GM12878 (cell line): ENCODE data around the gene KIF3A. TPM values are rescaled to one million over a fixed set of nuclear protein-coding genes. Genes with fewer than 3 reads are reported as not detected.
A peak's percentile ranks its signal among the peaks of the same experiment; 100 is the strongest.

Source experiments
- ATAC-seq: fragments of 200-7000 bp; cut with Tn5 transposase; 3 replicates; pipeline ENCODE4 v1.9.1; 2020; ENCODE audit warnings: mild to moderate bottlenecking, moderate library complexity
- BruUV-seq: library from RNA; stranded (reverse); fragments of 400-500 nt; replicated peaks from 2 replicates; lab custom pipeline; 2021; lab: Mats Ljungman, UMichigan
- CTCF ChIA-PET: fragments of 300-600 bp; sonication (Branson Sonifier 250); formaldehyde crosslinking; extraction: SDS; loops from one replicate; lab custom pipeline; 2021; ENCODE audit warnings: inconsistent platforms; lab: Yijun Ruan, JAX
- POLR2A ChIA-PET: fragments of 350-600 bp; formaldehyde crosslinking; extraction: SDS; loops from one replicate; lab custom pipeline; 2021; ENCODE audit warnings: inconsistent platforms; lab: Charles Lee
- RAD21 ChIA-PET: fragments of 300-600 bp; sonication (Branson Sonifier 250); formaldehyde crosslinking; loops from one replicate; lab custom pipeline; 2023; ENCODE audit warnings: antibody characterized with exemption; ENCODE audit not compliant: unreplicated experiment; lab: Charles Lee
- SMC1A ChIA-PET: fragments of 300-600 bp; sonication (Branson Sonifier 250); formaldehyde crosslinking; loops from one replicate; lab custom pipeline; 2023; ENCODE audit not compliant: unreplicated experiment, uncharacterized antibody; lab: Charles Lee
- DNase-seq: peaks from one replicate; pipeline ENCODE4 v3.0.0-alpha.2; 2011; ENCODE audit warnings: low read depth, low spot score
- FAIRE-seq: peaks from 3 replicates; lab custom pipeline; 2011; peaks lifted over from hg19 to GRCh38; lab: Jason Lieb, UNC
- H2AFZ ChIP-seq: 2 replicates; pipeline ENCODE4 v1.6.0; 2011; ENCODE audit warnings: low read depth, low read length, control low read depth; ENCODE audit not compliant: control insufficient read depth
- H3K27ac ChIP-seq: 2 replicates; pipeline ENCODE4 v1.5.1; 2011; ENCODE audit warnings: control low read depth; ENCODE audit not compliant: control insufficient read depth, insufficient read depth
- H3K27me3 ChIP-seq, 2 experiments: replicated peaks in 1 of 2; 2 replicates each; pipeline versions ENCODE4 v1.6.0 to v1.6.1; 2011; ENCODE audit warnings: low read length in 1 of 2; ENCODE audit not compliant: control insufficient read depth in 2 of 2, insufficient read depth in 2 of 2
- H3K36me3 ChIP-seq, 2 experiments: 2 replicates each; pipeline ENCODE4 v1.5.1; 2011; ENCODE audit warnings: low read length in 1 of 2; ENCODE audit not compliant: control insufficient read depth in 2 of 2, insufficient read depth in 2 of 2
- H3K4me1 ChIP-seq: 2 replicates; pipeline ENCODE4 v1.6.1; 2011; ENCODE audit warnings: mild to moderate bottlenecking, low read length, moderate library complexity, mixed read lengths; ENCODE audit not compliant: control insufficient read depth, insufficient read depth
- H3K4me2 ChIP-seq: 2 replicates; pipeline ENCODE4 v1.6.0; 2011; ENCODE audit warnings: control low read depth; ENCODE audit not compliant: control insufficient read depth, insufficient read depth
- H3K4me3 ChIP-seq: fragments of 200-600 bp; sonication (generic); 2 replicates; pipeline ENCODE4 v1.5.1; 2016
- H3K79me2 ChIP-seq: 2 replicates; pipeline ENCODE4 v1.6.0; 2011; ENCODE audit warnings: low read length; ENCODE audit not compliant: control insufficient read depth, insufficient read depth
- H3K9ac ChIP-seq: 2 replicates; pipeline ENCODE4 v1.8.0; 2011; ENCODE audit warnings: low read length, control low read depth, mixed read lengths; ENCODE audit not compliant: control insufficient read depth, insufficient read depth
- H3K9me3 ChIP-seq: replicated peaks from 3 replicates; pipeline ENCODE4 v1.5.1; 2011; ENCODE audit warnings: mild to moderate bottlenecking, low read length; ENCODE audit not compliant: control insufficient read depth, insufficient read depth
- H4K20me1 ChIP-seq: 2 replicates; pipeline ENCODE4 v1.6.0; 2011; ENCODE audit not compliant: control insufficient read depth, insufficient read depth
- ASH2L ChIP-seq: fragments of 300-600, 200-600 bp; sonication (generic); IDR thresholded peaks from 2 replicates; pipeline ENCODE4 v1.6.1; 2017; ENCODE audit warnings: low read depth, mild to moderate bottlenecking, borderline replicate concordance
- BHLHE40 ChIP-seq, 2 experiments: fragments of 450-650 bp in 1 of 2; IDR thresholded peaks; 2 replicates each; pipeline ENCODE4 v1.6.1; 2011 to 2017; ENCODE audit warnings: low read depth in 2 of 2, borderline replicate concordance in 1 of 2, improper control_type of control experiment in 1 of 2, low read length in 1 of 2, mild to moderate bottlenecking in 1 of 2
- CHD4 ChIP-seq: fragments of 200-600 bp; sonication (generic); IDR thresholded peaks from 2 replicates; pipeline ENCODE4 v1.6.1; 2016; ENCODE audit warnings: mild to moderate bottlenecking
- PRDM15 ChIP-seq: fragments of 450-650 bp; formaldehyde crosslinking; IDR thresholded peaks from 2 replicates; pipeline ENCODE4 v1.4.0; 2020; ENCODE audit warnings: mild to moderate bottlenecking, moderate library complexity
- SIX5 ChIP-seq: IDR thresholded peaks from 2 replicates; pipeline ENCODE4 v1.6.1; 2011; ENCODE audit warnings: mild to moderate bottlenecking, low read depth, low read length, moderate library complexity; ENCODE audit not compliant: severe bottlenecking
- WRNIP1 ChIP-seq: IDR thresholded peaks from 2 replicates; pipeline ENCODE4 v1.6.1; 2011; ENCODE audit warnings: low read depth, low read length, improper control_type of control experiment, borderline replicate concordance
- WGBS: methylation state at CpG from one replicate; pipeline ENCODE4 v1.1.6; 2016; ENCODE audit warnings: low lambda C conversion rate; ENCODE audit not compliant: insufficient replicate concordance, insufficient coverage; ENCODE audit errors: missing lambda C conversion rate; 5-methylcytosine and 5-hydroxymethylcytosine counted together
- in situ Hi-C: fragments of 300-500 bp; cut with MboI; formaldehyde crosslinking; loops from 9 replicates; pipeline ENCODE4 v1.14.3; 2018; ENCODE audit warnings: mixed read lengths
- intact Hi-C: fragments of 100-400 bp; cut with micrococcal nuclease; formaldehyde crosslinking; loops from one replicate; pipeline ENCODE4 v1.14.2; 2022; ENCODE audit not compliant: unreplicated experiment
- polyA plus RNA-seq, 11 experiments: library from polyadenylated mRNA; depleted of rRNA in 4 of 11; unstranded in 6 of 11; stranded (reverse) in 5 of 11; fragments of >200 nt; fragmentation: Nextera tagmentation in 4 of 11; fragmentation: Illumina TruSeq in 1 of 11; extraction: Ambion mirVana in 4 of 11; extraction: Trizol in 1 of 11; gene quantifications; 1 replicate in 1 of 11; 2 replicates in 10 of 11; pipeline versions ENCODE4 v1.2.1 to v1.2.3, GENCODE V29; 2011 to 2016; ENCODE audit warnings: inconsistent platforms in 2 of 11, missing spikeins in 2 of 11, low read depth in 1 of 11
- total RNA-seq, 4 experiments: library from RNA; depleted of rRNA in 3 of 4; stranded (reverse); fragments of >200 nt in 3 of 4; fragmentation: Illumina TruSeq in 1 of 4; extraction: Trizol in 1 of 4; gene quantifications; 2 replicates each; pipeline versions ENCODE4 v1.2.1 to v1.2.3, GENCODE V29; 2013 to 2021
- TF ChIP-seq, protein P1 (sequence below): fragments of 450-650 bp; conservative IDR thresholded peaks from 2 replicates; pipeline ENCODE4 v1.6.1; 2017; ENCODE audit warnings: mild to moderate bottlenecking, moderate library complexity
- TF ChIP-seq, protein P2 (sequence below): fragments of 450-650 bp; formaldehyde crosslinking; IDR thresholded peaks from 2 replicates; pipeline ENCODE4 v1.5.0; 2022; ENCODE audit warnings: mild to moderate bottlenecking, missing genetic modification characterization
- TF ChIP-seq, protein P3 (sequence below): IDR thresholded peaks from 2 replicates; pipeline ENCODE4 v1.6.1; 2012; ENCODE audit warnings: low read depth, low read length, improper control_type of control experiment

KIF3A gene
- total and polyA plus RNA-seq, 10 of the 15 experiments (the other 5 are each of a cell fraction or from before 2014, with no cell fraction given): 2.7 to 36.5 (median 10.0) TPM

DNA sequence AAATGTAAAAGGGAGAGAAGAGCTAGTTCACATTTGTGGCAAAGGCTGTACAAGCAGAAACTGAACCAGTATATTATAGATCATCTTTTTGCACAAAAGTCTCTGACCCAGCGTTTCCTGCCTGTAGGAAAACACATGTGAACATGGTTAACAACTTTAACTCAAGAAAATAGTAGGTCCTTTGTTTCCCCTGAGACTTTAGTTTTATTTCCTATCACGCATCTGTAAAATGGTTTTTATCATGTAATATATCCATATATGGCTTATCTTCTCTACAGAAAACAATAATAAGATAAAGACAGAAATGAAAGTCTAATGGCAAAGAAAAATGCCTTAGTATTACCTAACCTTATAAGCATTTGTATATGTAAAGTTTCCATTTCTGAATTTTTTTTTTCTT, 2.7 kb downstream of the KIF3A start:
- 98% methylated on average over 2 of the region's 2 CpGs for WGBS
- CTCF ChIA-PET: interaction anchor here (0.9 to 4.3 kb wide), 6 partner anchors 13 to 208 kb away, joined by 3 to 22 read pairs (median 4); partner anchors contain the start of gene CCNI2
- RAD21 ChIA-PET: interaction anchor here (1.2 to 2.4 kb wide), 5 partner anchors 12 to 86 kb away, joined by 4 to 12 read pairs (median 6); partner anchors contain the start of gene CCNI2
- no peak overlapping the region for H2AFZ ChIP-seq
- H3K4me2 ChIP-seq: peak overlapping the region; percentile 10; the same call in 1 of the 2 replicates
- intact Hi-C loops: loop anchor here (5.0 kb wide), 2 partner anchors 88 to 207 kb away; no protein-coding TSS in a partner anchor
- SMC1A ChIA-PET: interaction anchor here (0.8 to 6.1 kb wide), 10 partner anchors 16 to 208 kb away, joined by 3 to 52 read pairs (median 5); partner anchors contain the start of gene IL4
- no peak for ATAC-seq
- TF ChIP-seq ASH2L: no peak
- TF ChIP-seq BHLHE40 (IDR thresholded peaks at IDR 0.05; ENCODE audit: borderline replicate concordance in 1 of 2, low read depth in 2 of 2, low read length in 1 of 2): no peak
- TF ChIP-seq SIX5: no peak
- TF ChIP-seq, protein P1, sequence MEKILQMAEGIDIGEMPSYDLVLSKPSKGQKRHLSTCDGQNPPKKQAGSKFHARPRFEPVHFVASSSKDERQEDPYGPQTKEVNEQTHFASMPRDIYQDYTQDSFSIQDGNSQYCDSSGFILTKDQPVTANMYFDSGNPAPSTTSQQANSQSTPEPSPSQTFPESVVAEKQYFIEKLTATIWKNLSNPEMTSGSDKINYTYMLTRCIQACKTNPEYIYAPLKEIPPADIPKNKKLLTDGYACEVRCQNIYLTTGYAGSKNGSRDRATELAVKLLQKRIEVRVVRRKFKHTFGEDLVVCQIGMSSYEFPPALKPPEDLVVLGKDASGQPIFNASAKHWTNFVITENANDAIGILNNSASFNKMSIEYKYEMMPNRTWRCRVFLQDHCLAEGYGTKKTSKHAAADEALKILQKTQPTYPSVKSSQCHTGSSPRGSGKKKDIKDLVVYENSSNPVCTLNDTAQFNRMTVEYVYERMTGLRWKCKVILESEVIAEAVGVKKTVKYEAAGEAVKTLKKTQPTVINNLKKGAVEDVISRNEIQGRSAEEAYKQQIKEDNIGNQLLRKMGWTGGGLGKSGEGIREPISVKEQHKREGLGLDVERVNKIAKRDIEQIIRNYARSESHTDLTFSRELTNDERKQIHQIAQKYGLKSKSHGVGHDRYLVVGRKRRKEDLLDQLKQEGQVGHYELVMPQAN: no peak
- TF ChIP-seq PRDM15 (CRISPR knock-in tag): no peak
- no peak for TF ChIP-seq CHD4
- TF ChIP-seq, protein P2, sequence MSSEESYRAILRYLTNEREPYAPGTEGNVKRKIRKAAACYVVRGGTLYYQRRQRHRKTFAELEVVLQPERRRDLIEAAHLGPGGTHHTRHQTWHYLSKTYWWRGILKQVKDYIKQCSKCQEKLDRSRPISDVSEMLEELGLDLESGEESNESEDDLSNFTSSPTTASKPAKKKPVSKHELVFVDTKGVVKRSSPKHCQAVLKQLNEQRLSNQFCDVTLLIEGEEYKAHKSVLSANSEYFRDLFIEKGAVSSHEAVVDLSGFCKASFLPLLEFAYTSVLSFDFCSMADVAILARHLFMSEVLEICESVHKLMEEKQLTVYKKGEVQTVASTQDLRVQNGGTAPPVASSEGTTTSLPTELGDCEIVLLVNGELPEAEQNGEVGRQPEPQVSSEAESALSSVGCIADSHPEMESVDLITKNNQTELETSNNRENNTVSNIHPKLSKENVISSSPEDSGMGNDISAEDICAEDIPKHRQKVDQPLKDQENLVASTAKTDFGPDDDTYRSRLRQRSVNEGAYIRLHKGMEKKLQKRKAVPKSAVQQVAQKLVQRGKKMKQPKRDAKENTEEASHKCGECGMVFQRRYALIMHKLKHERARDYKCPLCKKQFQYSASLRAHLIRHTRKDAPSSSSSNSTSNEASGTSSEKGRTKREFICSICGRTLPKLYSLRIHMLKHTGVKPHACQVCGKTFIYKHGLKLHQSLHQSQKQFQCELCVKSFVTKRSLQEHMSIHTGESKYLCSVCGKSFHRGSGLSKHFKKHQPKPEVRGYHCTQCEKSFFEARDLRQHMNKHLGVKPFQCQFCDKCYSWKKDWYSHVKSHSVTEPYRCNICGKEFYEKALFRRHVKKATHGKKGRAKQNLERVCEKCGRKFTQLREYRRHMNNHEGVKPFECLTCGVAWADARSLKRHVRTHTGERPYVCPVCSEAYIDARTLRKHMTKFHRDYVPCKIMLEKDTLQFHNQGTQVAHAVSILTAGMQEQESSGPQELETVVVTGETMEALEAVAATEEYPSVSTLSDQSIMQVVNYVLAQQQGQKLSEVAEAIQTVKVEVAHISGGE: no peak
- TF ChIP-seq WRNIP1: no peak
- TF ChIP-seq, protein P3, sequence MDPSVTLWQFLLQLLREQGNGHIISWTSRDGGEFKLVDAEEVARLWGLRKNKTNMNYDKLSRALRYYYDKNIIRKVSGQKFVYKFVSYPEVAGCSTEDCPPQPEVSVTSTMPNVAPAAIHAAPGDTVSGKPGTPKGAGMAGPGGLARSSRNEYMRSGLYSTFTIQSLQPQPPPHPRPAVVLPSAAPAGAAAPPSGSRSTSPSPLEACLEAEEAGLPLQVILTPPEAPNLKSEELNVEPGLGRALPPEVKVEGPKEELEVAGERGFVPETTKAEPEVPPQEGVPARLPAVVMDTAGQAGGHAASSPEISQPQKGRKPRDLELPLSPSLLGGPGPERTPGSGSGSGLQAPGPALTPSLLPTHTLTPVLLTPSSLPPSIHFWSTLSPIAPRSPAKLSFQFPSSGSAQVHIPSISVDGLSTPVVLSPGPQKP: no peak
- no peak for DNase-seq
- BruUV-seq: no TSS peak
- H3K79me2 ChIP-seq: peaks cover 13% of the 10 kb centered on the region
- no peak overlapping the region for H3K4me3 ChIP-seq
- H3K27ac ChIP-seq: no peak overlapping the region
- POLR2A ChIA-PET: interaction anchor here (2.9 kb wide), 1 partner anchor 13 kb away, joined by 16 read pairs; the partner anchor contains the start of gene CCNI2
- H4K20me1 ChIP-seq: no peaks in the 10 kb centered on the region
- in situ Hi-C loops: no loop called here
- H3K36me3 ChIP-seq: no peaks in the 10 kb centered on the region
- no peaks in the 10 kb centered on the region for H3K4me1 ChIP-seq
- H3K27me3 ChIP-seq: no peaks in the 10 kb centered on the region
- no peaks in the 10 kb centered on the region for H3K9me3 ChIP-seq
- H3K9ac ChIP-seq: no peak overlapping the region
- FAIRE-seq: no peak
